ENCODE data around the gene FANCD2.
"Not testable (repeated sequence)": the region's sequence is repeated elsewhere in the genome, so short reads cannot be mapped to it uniquely, and the experiment has no call there.

The FANCD2 gene

GRCh38 chr3:10017636-10018292, 8.5 kb upstream of the FANCD2 start:
- DNase-seq: no peak

- DNase-seq: not testable (repeated sequence)
These were observed 7.4 kb upstream of the FANCD2 start for GRCh38 chr3:10018806-10019205.

- no peak for DNase-seq
These were observed 6.9 kb upstream of the FANCD2 start for GRCh38 chr3:10019326-10019725.

- no peak for DNase-seq
These were observed 4.1 kb upstream of the FANCD2 start for GRCh38 chr3:10021856-10022775.

GRCh38 chr3:10023587-10024310, 2.5 kb upstream of the FANCD2 start:
- no peak for DNase-seq

- DNase-seq: no peak
These were observed 793 bp upstream of the FANCD2 start for GRCh38 chr3:10025205-10026083.

- no peak for DNase-seq
These were observed 14.8 kb downstream of the FANCD2 start for GRCh38 chr3:10041034-10041433.

- no peak for DNase-seq
These were observed 21.6 kb downstream of the FANCD2 start for GRCh38 chr3:10047876-10048275.

- not testable (repeated sequence) for DNase-seq
These were observed 26.8 kb downstream of the FANCD2 start for GRCh38 chr3:10053054-10053453.

GRCh38 chr3:10055097-10055496, 28.9 kb downstream of the FANCD2 start:
- no peak for DNase-seq

- not testable (repeated sequence) for DNase-seq
These were observed 43.8 kb downstream of the FANCD2 start for GRCh38 chr3:10070077-10070476.

GRCh38 chr3:10074666-10075065, 48.4 kb downstream of the FANCD2 start:
- DNase-seq: no peak

- DNase-seq: no peak
These were observed 55.6 kb downstream of the FANCD2 start for GRCh38 chr3:10081871-10082270.

GRCh38 chr3:10085738-10086137, 59.5 kb downstream of the FANCD2 start:
- no peak for DNase-seq

GRCh38 chr3:10088256-10088655, 62.0 kb downstream of the FANCD2 start:
- no peak for DNase-seq

GRCh38 chr3:10090179-10090578, 63.9 kb downstream of the FANCD2 start:
- DNase-seq: no peak

- DNase-seq: not testable (repeated sequence)
These were observed 64.5 kb downstream of the FANCD2 start for GRCh38 chr3:10090774-10091173.

- not testable (repeated sequence) for DNase-seq
These were observed 65.2 kb downstream of the FANCD2 start for GRCh38 chr3:10091387-10091786.

GRCh38 chr3:10093678-10094077, 67.4 kb downstream of the FANCD2 start:
- DNase-seq: no peak

- no peak for DNase-seq
These were observed 72.8 kb downstream of the FANCD2 start for GRCh38 chr3:10099041-10099440.

GRCh38 chr3:10106919-10107318, 80.7 kb downstream of the FANCD2 start:
- DNase-seq: no peak

- no peak for DNase-seq
These were observed 81.9 kb downstream of the FANCD2 start, which contains the start of gene FANCD2OS for GRCh38 chr3:10108091-10108490. FANCD2OS (minus strand) TSS chr3:10108255; CDS start chr3:10104774, 3,481 bp downstream.
